Transverse colon (tissue), 4 donors: ENCODE measurements around the gene MRRF.

ENCODE experiments used
- POLR2A ChIP-seq: fragments of 450-650 bp; IDR thresholded peaks from one replicate; pipeline ENCODE4 v1.6.1; 2016; ENCODE audit warnings: antibody characterized with exemption, mild to moderate bottlenecking, moderate library complexity
- POLR2AphosphoS5 ChIP-seq, 3 donors: sonication (generic); formaldehyde crosslinking; IDR thresholded peaks; one replicate each; pipeline ENCODE4 v1.6.1; 2016; ENCODE audit warnings: antibody characterized with exemption in 3 of 3
- TF ChIP-seq, protein P1 (sequence below), 5 experiments: fragments of 200-600 bp in 3 of 5; fragments of 450-650 bp in 2 of 5; sonication (generic) in 3 of 5; IDR thresholded peaks; 1 replicate in 2 of 5; 2 replicates in 3 of 5; pipeline ENCODE4 v1.5.1; 2016 to 2017; ENCODE audit warnings: antibody characterized with exemption in 5 of 5, inconsistent platforms in 3 of 5, mild to moderate bottlenecking in 2 of 5, moderate library complexity in 1 of 5

DNA sequence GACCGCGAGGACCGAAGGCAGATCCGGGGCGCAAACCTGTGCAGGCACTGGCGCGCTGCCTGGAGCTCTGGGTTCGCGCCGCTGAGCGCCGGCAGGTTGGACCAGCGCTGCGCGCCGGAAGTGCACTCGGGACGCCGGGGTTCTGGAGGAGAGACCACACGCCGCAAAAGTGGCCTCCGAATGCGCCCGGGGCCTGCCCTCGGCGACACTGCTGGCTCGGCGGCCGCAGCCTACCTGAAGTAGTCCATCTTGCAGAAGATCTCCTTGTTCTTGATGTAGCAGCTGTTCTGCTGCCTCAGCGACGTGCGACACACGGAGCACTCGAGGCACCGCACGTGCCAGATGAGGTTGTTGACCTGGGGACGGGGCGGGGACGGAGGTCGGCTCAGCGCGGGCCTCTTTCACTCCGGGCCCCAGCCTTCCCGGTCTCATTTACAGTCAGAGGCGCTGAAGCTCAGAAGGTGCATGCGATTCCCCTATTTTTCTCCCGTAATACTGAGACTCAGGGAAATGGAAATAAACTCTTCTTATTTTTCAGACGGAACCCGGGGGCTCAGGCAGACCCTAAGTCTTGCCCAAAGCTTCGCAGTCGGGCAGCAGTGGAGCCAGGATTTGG lies 38.4 kb upstream of the MRRF start:
- TF ChIP-seq, protein P1, sequence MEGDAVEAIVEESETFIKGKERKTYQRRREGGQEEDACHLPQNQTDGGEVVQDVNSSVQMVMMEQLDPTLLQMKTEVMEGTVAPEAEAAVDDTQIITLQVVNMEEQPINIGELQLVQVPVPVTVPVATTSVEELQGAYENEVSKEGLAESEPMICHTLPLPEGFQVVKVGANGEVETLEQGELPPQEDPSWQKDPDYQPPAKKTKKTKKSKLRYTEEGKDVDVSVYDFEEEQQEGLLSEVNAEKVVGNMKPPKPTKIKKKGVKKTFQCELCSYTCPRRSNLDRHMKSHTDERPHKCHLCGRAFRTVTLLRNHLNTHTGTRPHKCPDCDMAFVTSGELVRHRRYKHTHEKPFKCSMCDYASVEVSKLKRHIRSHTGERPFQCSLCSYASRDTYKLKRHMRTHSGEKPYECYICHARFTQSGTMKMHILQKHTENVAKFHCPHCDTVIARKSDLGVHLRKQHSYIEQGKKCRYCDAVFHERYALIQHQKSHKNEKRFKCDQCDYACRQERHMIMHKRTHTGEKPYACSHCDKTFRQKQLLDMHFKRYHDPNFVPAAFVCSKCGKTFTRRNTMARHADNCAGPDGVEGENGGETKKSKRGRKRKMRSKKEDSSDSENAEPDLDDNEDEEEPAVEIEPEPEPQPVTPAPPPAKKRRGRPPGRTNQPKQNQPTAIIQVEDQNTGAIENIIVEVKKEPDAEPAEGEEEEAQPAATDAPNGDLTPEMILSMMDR (IDR thresholded peaks at IDR 0.05) = no peak
- TF ChIP-seq POLR2A (no peak), POLR2AphosphoS5 (IDR thresholded peaks at IDR 0.05) (no peak)
